CD4-positive, CD25-positive, alpha-beta regulatory T cell (primary cell): Measurements from ENCODE around the gene AIFM1. TPM values are rescaled to one million over a fixed set of nuclear protein-coding genes. Genes with fewer than 3 reads are reported as not detected.
A peak's percentile ranks its signal among the peaks of the same experiment; 100 is the strongest.

Source experiments
- ATAC-seq, 2 donors: fragments of 150-1000 bp; cut with Tn5 transposase; one replicate each; pipeline ENCODE4 v1.10.0; 2021; ENCODE audit warnings: low read depth in 2 of 2, moderate number of reproducible peaks in 2 of 2, moderate library complexity in 1 of 2
- DNase-seq, 3 donors: peaks; one replicate each; pipeline versions ENCODE4 v3.0.0 to v3.0.0-alpha.2; 2012 to 2022; ENCODE audit warnings: mixed read lengths in 1 of 3
- H3K27ac ChIP-seq: one replicate; pipeline ENCODE4 v1.7.0; 2013; ENCODE audit warnings: mild to moderate bottlenecking, low read length; ENCODE audit not compliant: insufficient read depth, poor library complexity, severe bottlenecking
- H3K27me3 ChIP-seq: one replicate; pipeline ENCODE4 v1.7.0; 2013; ENCODE audit warnings: low read length; ENCODE audit not compliant: control insufficient read depth, insufficient read depth
- H3K36me3 ChIP-seq: one replicate; pipeline ENCODE4 v1.7.0; 2013; ENCODE audit warnings: mild to moderate bottlenecking, low read length, moderate library complexity; ENCODE audit not compliant: control insufficient read depth, insufficient read depth
- H3K4me1 ChIP-seq: 2 replicates; pipeline ENCODE4 v1.7.0; 2013; ENCODE audit warnings: mild to moderate bottlenecking, low read length; ENCODE audit not compliant: insufficient read depth, control insufficient read depth, poor library complexity, severe bottlenecking
- H3K4me3 ChIP-seq: one replicate; pipeline ENCODE4 v1.7.0; 2013; ENCODE audit warnings: low read depth, mild to moderate bottlenecking, low read length, moderate library complexity
- H3K9me3 ChIP-seq, 2 experiments: 1 replicate in 1 of 2; 2 replicates in 1 of 2; pipeline ENCODE4 v1.7.0; 2013; ENCODE audit warnings: low read length in 2 of 2, mild to moderate bottlenecking in 1 of 2, moderate library complexity in 1 of 2; ENCODE audit not compliant: control insufficient read depth in 2 of 2
- H3K27ac Mint-ChIP-seq, 3 donors: one replicate each; pipeline ENCODE4 v1.8.0; 2020 to 2022; ENCODE audit warnings: mild to moderate bottlenecking in 3 of 3, mixed read lengths in 3 of 3, moderate library complexity in 2 of 3
- H3K27me3 Mint-ChIP-seq: one replicate; pipeline ENCODE4 v1.8.0; 2022; ENCODE audit warnings: mild to moderate bottlenecking, mixed read lengths
- H3K36me3 Mint-ChIP-seq: one replicate; pipeline ENCODE4 v1.8.0; 2020; ENCODE audit warnings: mixed read lengths
- H3K4me1 Mint-ChIP-seq, 4 donors: one replicate each; pipeline ENCODE4 v1.8.0; 2020 to 2022; ENCODE audit warnings: mixed read lengths in 4 of 4, mild to moderate bottlenecking in 1 of 4
- H3K4me3 Mint-ChIP-seq, 4 donors: one replicate each; pipeline ENCODE4 v1.8.0; 2020 to 2022; ENCODE audit warnings: mild to moderate bottlenecking in 4 of 4, mixed read lengths in 4 of 4, moderate library complexity in 3 of 4
- H3K9me3 Mint-ChIP-seq, 7 donors: one replicate each; pipeline ENCODE4 v1.8.0; 2020 to 2022; ENCODE audit warnings: mixed read lengths in 7 of 7, mild to moderate bottlenecking in 3 of 7, moderate library complexity in 2 of 7
- polyA plus RNA-seq, 4 donors: library from polyadenylated mRNA; unstranded; fragments of 300-500 nt; fragmentation: Illumina TruSeq; gene quantifications; one replicate each; pipeline ENCODE4 v1.2.3, GENCODE V29; 2021
- total RNA-seq: library from RNA; stranded (reverse); gene quantifications from one replicate; pipeline ENCODE4 v1.2.3, GENCODE V29; 2022

The AIFM1 gene
- total and polyA plus RNA-seq, 5 donors from 2014 or later: 19.3 to 32.0 (median 28.0) TPM

DNA sequence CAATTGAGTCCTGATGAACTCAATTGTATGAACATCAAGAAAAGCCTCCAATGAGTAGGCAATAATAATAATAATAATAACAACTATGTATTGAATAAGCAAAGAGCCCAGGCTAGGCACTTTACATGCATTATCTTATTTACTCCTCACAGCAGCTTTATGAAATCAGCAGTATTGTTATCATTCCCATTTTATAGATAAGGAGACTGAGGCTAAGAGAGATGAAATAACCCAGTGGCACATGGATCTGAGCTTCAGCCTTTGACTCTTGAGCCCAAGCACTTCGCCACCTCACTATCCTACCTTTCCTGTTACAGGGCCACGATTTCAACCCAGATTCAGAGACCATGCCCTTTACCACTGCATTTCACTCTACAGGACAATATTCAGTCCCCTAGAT is 9.3 kb upstream of the AIFM1 start:
- Histone ChIP-seq H3K27me3 (no peaks in the 10 kb centered on the region), H3K9me3 (no peaks in the 10 kb centered on the region), H3K36me3 (no peaks in the 10 kb centered on the region), H3K27ac (no peak overlapping the region), H3K4me3 (peak overlapping the region; percentile 91), H3K4me1 (peaks cover 52% of the 10 kb centered on the region)
- DNase-seq (no peak), ATAC-seq (no peak)
- peaks cover 7% of the 10 kb centered on the region for H3K36me3 Mint-ChIP-seq
- no peaks in the 10 kb centered on the region for H3K27me3 Mint-ChIP-seq
- peaks cover 4 to 64% (median 43%) of the 10 kb centered on the region in 4 donors for H3K4me1 Mint-ChIP-seq
- no peaks in the 10 kb centered on the region for H3K9me3 Mint-ChIP-seq
- H3K4me3 Mint-ChIP-seq: peak overlapping the region; percentile 69 to 93 (median 92)
- peak overlapping the region; percentile 10 to 94 (median 69) for H3K27ac Mint-ChIP-seq

- Histone ChIP-seq H3K27ac (peak overlapping the region; percentile 60), H3K4me3 (peak overlapping the region; percentile 91), H3K27me3 (no peaks in the 10 kb centered on the region), H3K36me3 (no peaks in the 10 kb centered on the region), H3K4me1 (peaks cover 46% of the 10 kb centered on the region), H3K9me3 (no peaks in the 10 kb centered on the region)
- H3K27me3 Mint-ChIP-seq: no peaks in the 10 kb centered on the region
- DNase-seq (no peak), ATAC-seq (no peak)
- peak overlapping the region; percentile 90 to 93 (median 93) for H3K4me3 Mint-ChIP-seq
- H3K36me3 Mint-ChIP-seq: peaks cover 7% of the 10 kb centered on the region
- H3K9me3 Mint-ChIP-seq: no peaks in the 10 kb centered on the region
- H3K4me1 Mint-ChIP-seq: peaks cover 0 to 57% (median 39%) of the 10 kb centered on the region in 4 donors
- H3K27ac Mint-ChIP-seq: peak overlapping the region; percentile 89 to 94 (median 91)
These were observed 8.5 kb upstream of the AIFM1 start for GRCh38 chrX:130174045-130174704.

- ATAC-seq (peak; percentile 26 to 42), DNase-seq (peak in 2 of 3 donors; percentile 13 to 57)
- H3K27me3 ChIP-seq: no peaks in the 10 kb centered on the region
- peak overlapping the region; percentile 89 to 94 (median 91) for H3K27ac Mint-ChIP-seq
- no peaks in the 10 kb centered on the region for H3K36me3 ChIP-seq
- H3K36me3 Mint-ChIP-seq: peaks cover 7% of the 10 kb centered on the region
- peaks cover 42% of the 10 kb centered on the region for H3K4me1 ChIP-seq
- no peaks in the 10 kb centered on the region for H3K9me3 Mint-ChIP-seq
- peak overlapping the region; percentile 90 to 93 (median 93) for H3K4me3 Mint-ChIP-seq
- H3K9me3 ChIP-seq: no peaks in the 10 kb centered on the region
- peak overlapping the region; percentile 91 for H3K4me3 ChIP-seq
- no peaks in the 10 kb centered on the region for H3K27me3 Mint-ChIP-seq
- H3K27ac ChIP-seq: peak overlapping the region; percentile 60
- peaks cover 0 to 53% (median 39%) of the 10 kb centered on the region in 4 donors for H3K4me1 Mint-ChIP-seq
These were observed 7.7 kb upstream of the AIFM1 start for GRCh38 chrX:130173190-130173895.

GRCh38 chrX:130172127-130172845 is 6.6 kb upstream of the AIFM1 start:
- Histone ChIP-seq H3K4me1 (peaks cover 40% of the 10 kb centered on the region), H3K27me3 (no peaks in the 10 kb centered on the region), H3K4me3 (peak overlapping the region; percentile 91), H3K27ac (peak overlapping the region; percentile 60), H3K9me3 (no peaks in the 10 kb centered on the region), H3K36me3 (no peaks in the 10 kb centered on the region)
- no peak for ATAC-seq
- no peak for DNase-seq
- Mint-ChIP-seq H3K9me3 (no peaks in the 10 kb centered on the region), H3K4me3 (peak overlapping the region; percentile 90 to 93 (median 93)), H3K4me1 (peaks cover 0 to 47% (median 31%) of the 10 kb centered on the region in 4 donors), H3K27me3 (no peaks in the 10 kb centered on the region), H3K36me3 (no peaks in the 10 kb centered on the region), H3K27ac (peak overlapping the region; percentile 89 to 94 (median 91))

DNA sequence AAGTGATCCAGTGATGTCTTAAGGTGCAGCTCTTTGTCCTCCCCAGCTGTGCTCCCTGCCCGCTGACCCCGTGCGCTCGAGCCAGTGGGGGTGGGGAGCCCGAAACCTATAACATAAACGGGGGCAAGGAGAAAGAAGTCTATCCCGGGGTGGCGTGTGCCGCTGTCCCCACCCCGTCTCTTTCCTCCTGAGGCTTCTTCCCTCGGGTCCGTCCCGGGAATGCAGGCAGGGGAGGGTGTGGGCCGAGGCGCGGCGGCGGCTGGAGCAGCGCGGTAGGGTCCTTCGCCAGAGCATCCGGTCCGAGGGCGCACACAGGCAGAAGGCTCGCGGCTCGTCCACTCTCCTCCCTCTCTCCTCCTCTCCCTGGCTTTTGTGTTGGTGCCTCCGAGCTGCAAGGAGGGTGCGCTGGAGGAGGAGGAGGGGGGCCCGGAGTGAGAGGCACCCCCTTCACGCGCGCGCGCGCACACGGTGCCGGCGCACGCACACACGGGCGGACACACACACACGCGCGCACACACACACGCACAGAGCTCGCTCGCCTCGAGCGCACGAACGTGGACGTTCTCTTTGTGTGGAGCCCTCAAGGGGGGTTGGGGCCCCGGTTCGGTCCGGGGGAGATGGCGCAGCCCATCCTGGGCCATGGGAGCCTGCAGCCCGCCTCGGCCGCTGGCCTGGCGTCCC is 5.9 kb upstream of the AIFM1 start, which contains the start of gene RAB33A:
Gene RAB33A (plus strand): TSS at position 517 of the 681 bp plus-strand sequence. CDS start 101 bp downstream, at position 618.
- no peaks in the 10 kb centered on the region for H3K27me3 ChIP-seq
- no peaks in the 10 kb centered on the region for H3K9me3 ChIP-seq
- DNase-seq: peak; percentile 37 to 72 (median 54)
- no peaks in the 10 kb centered on the region for H3K36me3 ChIP-seq
- no peaks in the 10 kb centered on the region for H3K9me3 Mint-ChIP-seq
- H3K4me3 Mint-ChIP-seq: peak within 1 kb of the TSS; percentile 90 to 93 (median 93)
- no peaks in the 10 kb centered on the region for H3K36me3 Mint-ChIP-seq
- peaks cover 37% of the 10 kb centered on the region for H3K4me1 ChIP-seq
- H3K27me3 Mint-ChIP-seq: no peaks in the 10 kb centered on the region
- H3K27ac Mint-ChIP-seq: peak within 1 kb of the TSS; percentile 91 to 95 (median 94)
- peak within 1 kb of the TSS; percentile 91 for H3K4me3 ChIP-seq
- H3K4me1 Mint-ChIP-seq: peaks cover 6 to 47% (median 30%) of the 10 kb centered on the region in 4 donors
- peak; percentile 64 to 68 for ATAC-seq
- peak within 1 kb of the TSS; percentile 60 for H3K27ac ChIP-seq

DNA sequence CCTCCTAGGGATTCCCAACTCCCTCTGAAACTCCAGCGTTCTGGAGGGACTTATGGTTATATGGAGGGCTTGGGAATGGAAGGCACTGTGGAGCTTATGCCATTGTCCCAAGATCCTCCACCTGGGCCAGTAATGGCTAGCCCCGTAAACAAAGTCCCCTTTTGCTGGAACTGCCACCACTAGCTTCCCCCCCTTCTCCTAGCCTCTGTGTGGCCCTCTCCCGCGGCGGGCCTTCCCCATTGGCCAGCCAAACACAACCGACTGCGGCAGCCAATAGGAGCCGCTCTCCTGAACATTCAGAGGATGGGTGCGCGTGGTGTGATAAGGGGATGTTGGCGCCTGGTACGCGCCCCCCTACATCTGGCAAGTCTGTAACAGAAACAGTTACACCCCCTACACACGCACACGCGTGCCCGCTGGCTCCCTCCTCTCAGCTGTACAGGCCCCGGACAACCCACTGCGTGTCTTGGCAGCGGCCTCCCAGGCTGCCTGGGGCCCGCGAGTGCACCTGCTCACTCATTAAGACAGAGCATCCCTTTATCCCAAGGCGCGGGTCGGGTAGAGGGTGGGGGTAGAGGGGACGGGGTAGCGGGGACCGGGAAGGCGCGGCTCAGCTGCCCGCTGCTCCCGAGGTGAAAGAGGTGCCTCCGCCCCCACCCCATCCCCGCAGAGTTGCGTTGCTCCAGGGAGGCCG is 5.3 kb upstream of the AIFM1 start:
- peaks cover 6 to 41% (median 26%) of the 10 kb centered on the region in 4 donors for H3K4me1 Mint-ChIP-seq
- H3K4me3 Mint-ChIP-seq: peak overlapping the region; percentile 90 to 93 (median 93)

More for the DNA sequence above, 5.3 kb upstream of the AIFM1 start:
- H3K4me1 ChIP-seq: peaks cover 35% of the 10 kb centered on the region
- Mint-ChIP-seq H3K9me3 (no peaks in the 10 kb centered on the region), H3K27me3 (no peaks in the 10 kb centered on the region), H3K36me3 (no peaks in the 10 kb centered on the region), H3K27ac (peak overlapping the region; percentile 88 to 95 (median 91))
- peak overlapping the region; percentile 60 for H3K27ac ChIP-seq
- H3K27me3 ChIP-seq: no peaks in the 10 kb centered on the region
- H3K4me3 ChIP-seq: peak overlapping the region; percentile 11
- no peaks in the 10 kb centered on the region for H3K9me3 ChIP-seq
- no peaks in the 10 kb centered on the region for H3K36me3 ChIP-seq
- peak; percentile 61 to 79 (median 63) for DNase-seq
- ATAC-seq: peak; percentile 68 to 71
